Endothelial cell of umbilical vein (primary cell): Measurements from ENCODE around the gene SINHCAF. TPM values are rescaled to one million over a fixed set of nuclear protein-coding genes. Genes with fewer than 3 reads are reported as not detected.

Source experiments
- BruUV-seq: library from RNA; stranded (reverse); fragments of 400-500 nt; replicated peaks from 2 replicates; lab custom pipeline; 2021; lab: Mats Ljungman, UMichigan
- CTCF ChIA-PET: fragments of 300-600, 350-600 bp; sonication (Branson Sonifier 250); formaldehyde crosslinking; loops from one replicate; lab custom pipeline; 2021; ENCODE audit warnings: antibody characterized with exemption, inconsistent platforms; lab: Charles Lee
- POLR2A ChIA-PET: fragments of 300-600, 350-600 bp; sonication (Branson Sonifier 250); formaldehyde crosslinking; loops from one replicate; lab custom pipeline; 2021; ENCODE audit warnings: antibody characterized with exemption, inconsistent platforms; lab: Charles Lee
- DNase-seq: peaks from one replicate; pipeline ENCODE4 v3.0.0-alpha.2; 2011; ENCODE audit warnings: low read depth, low spot score
- FAIRE-seq: peaks from 2 replicates; lab custom pipeline; 2011; peaks lifted over from hg19 to GRCh38; lab: Jason Lieb, UNC
- H2AFZ ChIP-seq: 2 replicates; pipeline ENCODE4 v1.6.0; 2012; ENCODE audit warnings: low read depth, low read length, control low read depth, inconsistent platforms
- H3K27ac ChIP-seq: 2 replicates; pipeline ENCODE4 v1.5.1; 2011; ENCODE audit warnings: low read depth, mild to moderate bottlenecking, control low read depth, low read length, moderate library complexity; ENCODE audit not compliant: insufficient read depth
- H3K27me3 ChIP-seq, 2 experiments: 2 replicates each; pipeline versions ENCODE4 v1.6.0 to v1.6.1; 2011; ENCODE audit warnings: low read length in 2 of 2, mixed read lengths in 1 of 2; ENCODE audit not compliant: control insufficient read depth in 2 of 2, insufficient read depth in 2 of 2
- H3K36me3 ChIP-seq, 2 experiments: 2 replicates in 1 of 2; 3 replicates in 1 of 2; pipeline ENCODE4 v1.5.1; 2011; ENCODE audit warnings: low read length in 2 of 2, mild to moderate bottlenecking in 1 of 2, moderate library complexity in 1 of 2; ENCODE audit not compliant: control insufficient read depth in 2 of 2, insufficient read depth in 2 of 2; ENCODE audit errors: extremely low read depth in 1 of 2
- H3K4me1 ChIP-seq: 3 replicates; pipeline ENCODE4 v1.5.1; 2011; ENCODE audit warnings: mild to moderate bottlenecking, low read length; ENCODE audit not compliant: control insufficient read depth, insufficient read depth; ENCODE audit errors: extremely low read depth
- H3K4me2 ChIP-seq: 2 replicates; pipeline ENCODE4 v1.6.1; 2011; ENCODE audit warnings: low read length, control low read depth, mixed read lengths; ENCODE audit not compliant: insufficient read depth
- H3K4me3 ChIP-seq, 3 experiments: fragments of 200-600 bp in 1 of 3; sonication (generic), shearing (Covaris generic) in 1 of 3; replicated peaks in 1 of 3; 2 replicates each; pipeline ENCODE4 v1.5.1; 2011 to 2016; ENCODE audit warnings: control low read depth in 3 of 3, low read length in 3 of 3, mild to moderate bottlenecking in 2 of 3, inconsistent platforms in 1 of 3, low read depth in 1 of 3, moderate library complexity in 1 of 3; ENCODE audit not compliant: insufficient read depth in 1 of 3
- H3K79me2 ChIP-seq: 2 replicates; pipeline ENCODE4 v1.6.0; 2012; ENCODE audit warnings: low read length, inconsistent platforms; ENCODE audit not compliant: control insufficient read depth, insufficient read depth
- H3K9ac ChIP-seq: replicated peaks from 2 replicates; pipeline ENCODE3; 2011; ENCODE audit warnings: low read length, control low read depth; ENCODE audit not compliant: insufficient read depth; ENCODE audit errors: extremely low read depth
- H3K9me1 ChIP-seq: replicated peaks from 3 replicates; pipeline ENCODE4 v1.6.0; 2011; ENCODE audit warnings: mild to moderate bottlenecking, low read length; ENCODE audit not compliant: control insufficient read depth, insufficient read depth; ENCODE audit errors: extremely low read depth
- H3K9me3 ChIP-seq: replicated peaks from 2 replicates; pipeline ENCODE4 v1.5.1; 2012; ENCODE audit warnings: low read length, inconsistent platforms; ENCODE audit not compliant: control insufficient read depth, insufficient read depth
- H4K20me1 ChIP-seq: replicated peaks from 2 replicates; pipeline ENCODE3; 2011; ENCODE audit warnings: mild to moderate bottlenecking, low read length; ENCODE audit not compliant: control insufficient read depth, insufficient read depth; ENCODE audit errors: extremely low read depth
- CTCF ChIP-seq, 2 donors: IDR thresholded peaks; 1 replicate in 1 of 2; 2 replicates in 1 of 2; pipeline ENCODE4 v1.5.1; 2011; ENCODE audit warnings: low read length in 2 of 2, mild to moderate bottlenecking in 2 of 2, moderate library complexity in 2 of 2, control low read depth in 1 of 2, inconsistent platforms in 1 of 2, low read depth in 1 of 2; ENCODE audit not compliant: insufficient read depth in 1 of 2; ENCODE audit errors: extremely low read depth in 1 of 2
- EZH2 ChIP-seq: IDR thresholded peaks from 2 replicates; pipeline ENCODE4 v1.6.1; 2012; ENCODE audit warnings: borderline replicate concordance, low read depth, mild to moderate bottlenecking, moderate library complexity, low read length, inconsistent platforms; ENCODE audit not compliant: severe bottlenecking
- FOS ChIP-seq: IDR thresholded peaks from 2 replicates; pipeline ENCODE4 v1.6.1; 2011; ENCODE audit warnings: mild to moderate bottlenecking, low read length, moderate library complexity, borderline replicate concordance; ENCODE audit not compliant: insufficient read depth
- GATA2 ChIP-seq: IDR thresholded peaks from 2 replicates; pipeline ENCODE4 v1.7.0; 2011; ENCODE audit warnings: low read depth, mild to moderate bottlenecking, moderate library complexity, mixed read lengths, low read length; ENCODE audit not compliant: insufficient read length, insufficient read depth
- JUN ChIP-seq: IDR thresholded peaks from 2 replicates; pipeline ENCODE4 v1.6.1; 2011; ENCODE audit warnings: borderline replicate concordance, low read depth; ENCODE audit not compliant: insufficient read length, insufficient read depth
- MAX ChIP-seq: IDR thresholded peaks from 2 replicates; pipeline ENCODE4 v1.6.1; 2011; ENCODE audit not compliant: insufficient read depth, insufficient read length
- MYC ChIP-seq: IDR thresholded peaks from one replicate; pipeline ENCODE4 v1.6.1; 2011; ENCODE audit warnings: mild to moderate bottlenecking, low read depth, low read length
- POLR2A ChIP-seq: IDR thresholded peaks from 2 replicates; pipeline ENCODE4 v1.6.1; 2012; ENCODE audit warnings: low read depth, mild to moderate bottlenecking, control low read depth, low read length
- POLR2AphosphoS5 ChIP-seq: IDR thresholded peaks from 2 replicates; pipeline ENCODE4 v1.6.1; 2012; ENCODE audit warnings: low read depth, mild to moderate bottlenecking, control low read depth, low read length, moderate library complexity; ENCODE audit not compliant: insufficient read depth
- dilution Hi-C: fragments of 300-500 bp; cut with MboI; formaldehyde crosslinking; loops from one replicate; pipeline ENCODE4 v1.15.0; 2019; ENCODE audit warnings: low sequenced_read_pairs; ENCODE audit not compliant: extremely low pct_ligation_motif_present
- intact Hi-C: fragments of 100-400 bp; cut with micrococcal nuclease; formaldehyde crosslinking; loops from one replicate; pipeline ENCODE4 v1.10.0; 2022
- polyA plus RNA-seq, 4 experiments: library from polyadenylated mRNA; depleted of rRNA in 3 of 4; stranded (reverse) in 3 of 4; unstranded in 1 of 4; fragments of >200 nt; gene quantifications; 2 replicates each; pipeline versions ENCODE4 v1.2.1 to v1.2.3, GENCODE V29; 2011 to 2012; ENCODE audit warnings: missing spikeins in 1 of 4
- total RNA-seq: library from RNA; stranded (reverse); gene quantifications from 2 replicates; pipeline ENCODE4 v1.2.3, GENCODE V29; 2021

The SINHCAF gene
- total and polyA plus RNA-seq, 2 donors (not counting 3 experiments of a cell fraction or from before 2014, with no cell fraction given): 19.3 to 83.4 TPM

- no peaks in the 10 kb centered on the region for H3K27me3 ChIP-seq
- H3K9me1 ChIP-seq: no peaks in the 10 kb centered on the region
- POLR2A ChIA-PET: no interaction called here
- peaks cover 9 to 11% of the 10 kb centered on the region in 2 experiments for H3K36me3 ChIP-seq
- H3K4me2 ChIP-seq: no peak overlapping the region
- H3K4me3 ChIP-seq: no peak overlapping the region
- FAIRE-seq (no peak), DNase-seq (no peak)
- dilution Hi-C loops: no loop called here
- no peak overlapping the region for H2AFZ ChIP-seq
- H3K27ac ChIP-seq: no peak overlapping the region
- peaks cover 2% of the 10 kb centered on the region for H4K20me1 ChIP-seq
- H3K4me1 ChIP-seq: no peaks in the 10 kb centered on the region
- TF ChIP-seq EZH2 (no peak), CTCF (IDR thresholded peaks at IDR 0.05; ENCODE audit: extremely low read depth in 1 of 2, insufficient read depth in 1 of 2, low read depth in 1 of 2, low read length in 2 of 2) (no peak), POLR2AphosphoS5 (no peak), MYC (no peak), POLR2A (no peak), GATA2 (no peak), MAX (no peak), FOS (no peak), JUN (no peak)
- CTCF ChIA-PET: interaction anchor here (2.4 kb wide), 1 partner anchor 29 kb away, joined by 10 read pairs; no protein-coding TSS in a partner anchor
- peaks cover 89% of the 10 kb centered on the region for H3K79me2 ChIP-seq
- intact Hi-C loops: no loop called here
- no peak overlapping the region for H3K9ac ChIP-seq
- H3K9me3 ChIP-seq: no peaks in the 10 kb centered on the region
- no TSS peak for BruUV-seq
Observed at GRCh38 chr12:31300783-31301182, 25.2 kb downstream of the SINHCAF start.
